ENCODE measurements around the gene HSD17B11.
A peak's percentile ranks its signal among the peaks of the same experiment; 100 is the strongest.
"Not testable (repeated sequence)": the region's sequence is repeated elsewhere in the genome, so short reads cannot be mapped to it uniquely, and the experiment has no call there.

The HSD17B11 gene

GRCh38 chr4:87390891-87391575 is at the start of gene HSD17B11:
Gene HSD17B11, minus strand, starts transcription at chr4:87391188. Its CDS starts 118 bp downstream, at chr4:87391070.
- peak; percentile 70 for DNase-seq (ENCODE audit: low read depth)

- DNase-seq (ENCODE audit: low read depth): no peak
Measured at GRCh38 chr4:87433342-87433741, 42.4 kb upstream of the HSD17B11 start.

DNA sequence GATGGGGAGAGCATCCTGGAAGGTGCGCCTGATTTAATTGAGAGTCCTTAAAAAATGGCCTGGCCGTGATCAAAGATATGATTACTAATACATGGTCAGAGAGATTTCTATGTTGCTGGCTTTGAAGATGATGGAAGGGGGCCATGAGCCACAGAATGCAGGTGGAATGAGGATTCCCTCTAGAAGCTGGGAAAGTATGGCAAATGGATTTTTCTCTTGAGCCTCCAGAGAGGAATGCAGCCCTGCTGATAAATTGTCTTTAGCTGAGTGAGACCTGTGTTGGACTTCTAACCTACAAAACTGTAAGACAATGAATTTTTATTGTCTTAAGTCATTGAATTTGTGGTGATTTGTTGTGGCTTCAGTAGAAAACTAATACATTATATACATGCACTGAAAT is 39.0 kb upstream of the HSD17B11 start:
- DNase-seq (ENCODE audit: low read depth): no peak

DNA sequence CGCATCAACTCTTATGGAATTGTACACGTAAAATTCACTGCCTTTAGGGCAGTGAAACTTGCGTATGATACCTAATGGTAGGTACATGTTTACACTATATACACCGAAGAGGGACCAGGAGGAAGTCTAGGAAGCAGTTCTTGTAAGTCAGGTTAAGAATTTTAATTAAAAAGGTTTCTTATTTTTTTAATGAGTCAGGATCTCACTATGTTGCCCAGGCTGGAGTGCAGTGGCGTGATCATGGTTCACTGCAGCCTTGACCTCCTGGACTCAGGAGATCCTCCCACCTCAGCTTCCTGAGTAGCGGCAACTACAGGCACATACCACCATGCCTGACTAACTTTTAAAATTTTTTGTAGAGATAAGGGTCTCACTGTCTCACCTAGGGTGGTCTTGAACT is 38.0 kb upstream of the HSD17B11 start:
- DNase-seq (ENCODE audit: low read depth): no peak

DNA sequence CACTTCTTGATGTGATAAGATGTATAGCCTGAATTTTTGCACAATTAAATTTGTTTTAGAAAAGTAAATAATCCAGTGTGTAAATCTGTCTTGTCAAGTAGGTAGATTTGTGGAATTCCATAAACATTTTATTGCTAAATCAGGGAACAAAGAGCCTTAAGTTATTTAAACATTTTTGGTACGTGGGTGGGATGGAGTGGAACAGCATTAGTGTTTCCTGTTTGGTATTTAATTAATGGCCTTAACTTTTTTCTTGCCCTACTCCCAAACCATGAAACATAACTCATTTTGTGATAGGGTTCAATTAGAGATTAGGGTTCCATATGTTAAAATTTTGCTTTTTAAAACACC is 36.5 kb upstream of the HSD17B11 start:
- no peak for DNase-seq (ENCODE audit: low read depth)

GRCh38 chr4:87426865-87427517 is 36.0 kb upstream of the HSD17B11 start:
- no peak for DNase-seq (ENCODE audit: low read depth)

GRCh38 chr4:87425711-87426110 is 34.7 kb upstream of the HSD17B11 start:
- DNase-seq (ENCODE audit: low read depth): no peak

DNA sequence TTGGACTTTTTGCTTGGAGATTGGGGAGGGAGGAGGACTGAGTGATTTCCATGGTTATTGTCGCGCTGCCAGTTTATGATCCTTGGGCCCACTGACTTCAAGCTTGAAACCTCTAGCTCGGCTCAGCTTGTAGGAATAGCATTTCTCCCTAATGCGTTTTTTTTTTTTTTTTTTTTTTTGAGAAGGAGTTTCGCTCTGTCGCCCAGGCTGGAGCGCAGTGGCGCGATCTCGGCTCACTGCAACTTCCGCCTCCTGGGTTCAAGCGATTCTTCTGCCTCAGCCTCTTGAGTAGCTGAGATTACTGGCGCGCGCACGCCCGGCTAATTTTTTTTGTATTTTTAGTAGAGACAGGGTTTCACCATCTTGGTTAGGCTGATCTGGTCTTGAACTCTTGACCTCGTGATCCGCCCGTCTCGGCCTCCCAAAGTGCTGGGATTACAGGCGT is 33.1 kb upstream of the HSD17B11 start:
- not testable (repeated sequence) for DNase-seq (ENCODE audit: low read depth)

DNA sequence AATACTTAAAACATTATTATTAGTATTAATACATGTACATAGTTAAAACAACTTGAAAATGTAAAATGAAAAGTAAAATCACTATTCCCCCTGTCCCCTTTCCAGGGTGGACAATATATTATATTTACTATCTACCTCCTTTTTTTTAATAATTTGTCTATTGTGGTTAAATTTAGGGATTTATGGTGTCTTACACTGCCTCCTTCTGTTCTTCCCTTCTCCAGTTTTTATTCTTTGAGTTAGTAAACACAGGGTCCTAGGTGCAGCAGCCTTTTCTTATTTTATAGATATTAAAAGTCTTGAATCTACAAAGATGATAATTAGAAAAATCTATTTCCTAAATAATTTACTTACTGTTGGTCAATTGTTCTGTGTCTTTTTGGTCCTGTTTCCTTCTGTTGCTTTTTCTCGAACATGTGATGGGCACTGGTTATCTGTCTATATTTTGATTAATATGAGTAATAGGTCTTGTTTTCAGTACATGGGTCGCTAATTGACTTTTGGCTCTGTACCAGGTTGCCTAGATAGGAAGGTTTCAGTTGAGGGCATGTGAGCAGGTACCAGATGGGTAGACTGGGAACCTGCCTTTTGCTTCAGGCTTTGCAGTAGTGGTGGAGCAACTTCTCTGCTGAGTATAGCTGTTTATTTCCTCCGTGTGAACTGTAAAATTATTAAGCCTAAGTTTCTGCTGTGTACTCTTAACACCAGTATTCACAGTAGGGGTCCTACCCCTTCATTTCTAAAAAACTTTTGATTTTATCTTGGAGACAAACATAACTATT is 32.5 kb upstream of the HSD17B11 start:
- no peak for DNase-seq (ENCODE audit: low read depth)

DNA sequence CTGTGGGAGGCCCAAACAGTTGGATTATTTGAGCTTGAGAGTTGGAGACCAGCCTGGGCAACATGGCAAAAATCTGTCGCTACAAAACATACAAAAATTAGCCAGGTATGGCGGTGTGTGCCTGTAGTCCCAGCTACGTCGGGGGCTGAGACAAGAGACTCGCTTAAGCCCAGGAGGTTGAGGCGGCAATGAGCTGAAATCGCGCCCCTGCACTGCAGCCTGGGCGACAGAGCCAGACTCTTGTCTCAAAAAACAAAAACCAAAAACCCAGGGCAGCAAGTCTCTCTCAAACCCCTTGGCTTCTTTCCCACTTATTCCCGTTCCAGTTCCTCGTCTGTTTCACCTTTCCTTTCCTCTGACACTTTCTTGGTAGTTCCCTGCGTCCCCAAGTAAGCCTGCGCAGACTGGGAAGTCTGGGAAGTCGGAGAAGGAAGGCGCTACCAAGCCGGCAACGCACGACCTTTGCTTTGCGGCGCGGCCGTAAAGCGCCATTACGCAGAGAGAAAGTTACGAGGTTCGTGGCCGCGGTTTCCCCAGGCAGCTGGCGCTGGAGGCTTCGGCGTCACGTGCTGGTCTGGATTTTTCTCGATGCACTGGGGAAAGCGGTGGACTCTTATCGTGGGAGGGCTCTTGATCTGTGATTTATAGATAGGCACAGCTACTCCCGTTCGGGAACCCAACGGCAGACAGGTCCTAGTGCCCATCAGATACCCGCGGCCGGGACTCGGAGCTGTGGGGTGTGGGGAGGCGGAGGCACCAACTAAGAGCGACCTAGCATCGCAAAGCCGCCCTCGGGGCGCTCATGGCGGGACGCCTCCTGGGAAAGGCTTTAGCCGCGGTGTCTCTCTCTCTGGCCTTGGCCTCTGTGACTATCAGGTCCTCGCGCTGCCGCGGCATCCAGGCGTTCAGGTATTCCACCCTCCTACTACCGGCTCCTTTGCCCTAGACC is 31.4 kb upstream of the HSD17B11 start, which contains the start of gene NUDT9:
Gene NUDT9 (plus strand): TSS at position 470 of the 949 bp plus-strand sequence. CDS start 333 bp downstream, at position 803.
- DNase-seq (ENCODE audit: low read depth): peak; percentile 84

GRCh38 chr4:87420276-87420830 is 29.4 kb upstream of the HSD17B11 start:
- no peak for DNase-seq (ENCODE audit: low read depth)

DNA sequence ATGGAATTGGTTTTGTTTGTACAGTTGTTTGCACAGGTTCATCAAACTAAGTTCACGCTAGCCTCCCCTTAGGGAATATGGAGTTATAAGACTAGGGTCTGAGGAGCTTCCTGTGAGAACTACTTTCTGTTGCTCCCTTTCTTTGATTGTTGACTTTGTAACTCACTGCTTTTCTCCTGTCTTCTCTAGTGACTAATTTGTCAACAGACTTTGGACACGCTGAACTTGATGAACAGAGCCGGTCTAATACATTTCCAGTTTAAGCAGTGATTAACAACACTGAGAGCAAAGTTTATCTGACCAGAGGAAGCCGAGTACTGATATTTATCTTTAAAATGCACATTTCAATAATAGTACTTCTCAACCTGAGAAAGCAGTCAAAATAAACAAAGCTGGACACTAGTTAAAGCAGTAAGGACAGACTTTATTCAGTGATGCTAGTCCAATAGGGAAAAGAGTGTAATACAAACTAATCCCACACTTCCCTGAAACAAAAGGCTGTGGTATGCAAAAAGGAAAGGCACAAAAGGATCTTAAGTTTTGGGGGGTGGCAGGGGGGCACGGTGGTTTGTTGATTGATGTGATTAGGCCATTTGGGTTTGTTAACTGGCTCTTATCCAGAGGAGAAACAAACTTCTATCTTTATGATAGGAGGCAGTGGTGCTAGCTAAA is 28.7 kb upstream of the HSD17B11 start:
- DNase-seq (ENCODE audit: low read depth): no peak

DNA sequence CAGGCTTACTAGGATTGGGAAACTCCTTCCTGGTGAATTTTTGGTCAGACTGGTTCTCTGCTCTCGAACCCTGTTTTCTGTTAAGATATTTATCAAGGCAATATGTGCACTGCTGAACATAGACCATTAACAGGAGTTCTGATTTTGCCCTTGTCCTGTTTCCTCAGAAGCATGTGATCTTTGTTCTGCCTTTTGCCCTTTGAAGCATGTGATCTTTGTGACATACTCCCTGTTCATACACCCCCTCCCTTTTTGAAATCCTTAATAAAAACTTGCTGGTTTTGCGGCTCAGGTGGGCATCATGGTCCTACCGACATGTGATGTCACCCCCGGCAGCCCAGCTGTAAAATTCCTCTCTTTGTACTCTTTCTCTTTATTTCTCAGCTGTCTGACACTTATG is 27.4 kb upstream of the HSD17B11 start:
- not testable (repeated sequence) for DNase-seq (ENCODE audit: low read depth)

DNA sequence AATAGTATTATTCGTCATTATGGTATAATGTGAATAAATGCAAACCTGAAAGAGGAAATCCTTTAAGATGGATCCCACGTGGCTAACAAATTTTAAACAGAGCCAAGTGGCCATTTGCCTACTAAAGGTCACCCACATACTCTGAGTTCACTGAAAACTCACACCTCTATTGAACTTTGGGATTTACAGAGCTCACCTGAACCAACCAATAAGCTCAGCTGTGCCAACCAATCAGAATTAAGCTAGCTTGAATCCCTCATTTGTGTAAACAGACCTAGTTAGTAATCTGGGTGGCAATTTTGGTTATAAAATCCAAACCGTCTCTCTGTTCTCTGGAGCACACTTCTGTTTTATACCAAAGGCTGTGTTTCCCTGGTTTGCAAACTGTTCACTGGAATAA is 26.0 kb upstream of the HSD17B11 start:
- DNase-seq (ENCODE audit: low read depth): no peak

DNA sequence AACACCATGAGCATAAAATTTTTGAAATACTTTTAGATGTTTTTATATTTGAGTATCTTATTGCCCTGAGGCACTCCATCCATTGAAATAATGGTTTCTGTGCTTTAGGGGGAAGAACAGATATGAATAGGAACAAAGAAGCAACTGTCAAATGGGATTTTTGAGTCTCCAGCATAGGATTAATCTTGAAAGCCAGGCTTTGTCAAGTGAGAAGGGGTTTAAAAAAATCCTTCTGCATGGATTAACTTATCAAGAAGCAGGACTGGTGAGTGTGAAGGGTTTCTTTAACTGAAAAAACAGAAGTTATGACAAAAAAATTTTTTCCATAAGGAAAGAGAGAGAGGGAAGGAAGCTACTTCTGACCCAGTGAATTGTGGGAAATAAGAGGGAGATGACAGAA is 23.8 kb upstream of the HSD17B11 start:
- DNase-seq (ENCODE audit: low read depth): no peak

- DNase-seq (ENCODE audit: low read depth): no peak
Measured at GRCh38 chr4:87410679-87411078, 19.7 kb upstream of the HSD17B11 start.

- no peak for DNase-seq (ENCODE audit: low read depth)
Measured at GRCh38 chr4:87410157-87410556, 19.2 kb upstream of the HSD17B11 start.

DNA sequence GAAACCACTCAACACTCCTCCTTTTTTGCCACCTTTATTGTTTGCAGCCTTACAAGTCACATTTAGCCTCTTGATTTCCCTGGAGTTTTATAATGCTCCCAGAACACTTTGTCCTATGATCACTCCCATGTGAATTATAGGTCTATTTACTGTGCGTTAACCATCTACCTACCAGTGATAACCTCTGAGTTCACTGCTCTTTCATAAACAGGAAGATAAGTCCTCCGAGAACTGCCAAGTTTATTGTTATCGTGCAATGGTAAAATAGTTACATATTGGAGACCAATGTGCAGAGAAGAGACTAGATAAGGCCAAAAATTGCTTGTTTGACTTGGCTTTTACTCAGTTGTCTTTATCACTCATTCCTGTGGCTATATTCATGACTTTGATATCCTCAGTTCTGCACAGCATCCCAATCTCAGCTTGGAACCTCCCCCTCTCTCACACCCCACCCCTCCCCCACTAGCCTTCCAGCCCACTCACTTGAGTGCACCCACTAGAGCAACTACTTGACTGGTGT is 18.5 kb upstream of the HSD17B11 start:
- no peak for DNase-seq (ENCODE audit: low read depth)

- not testable (repeated sequence) for DNase-seq (ENCODE audit: low read depth)
Measured at GRCh38 chr4:87406902-87407301, 15.9 kb upstream of the HSD17B11 start.

GRCh38 chr4:87406462-87406861 is 15.5 kb upstream of the HSD17B11 start:
- no peak for DNase-seq (ENCODE audit: low read depth)

Data from stimulated activated CD8-positive, alpha-beta memory T cell treated with anti-CD3 and anti-CD28 coated beads, Interleukin-4, amount 100 ng/mL, for 24 hours (primary cell).